ENCODE measurements around the gene CST4.
A peak's percentile ranks its signal among the peaks of the same experiment; 100 is the strongest.
"Not testable (repeated sequence)": the region's sequence is repeated elsewhere in the genome, so short reads cannot be mapped to it uniquely, and the experiment has no call there.

CST4 gene, protein sequence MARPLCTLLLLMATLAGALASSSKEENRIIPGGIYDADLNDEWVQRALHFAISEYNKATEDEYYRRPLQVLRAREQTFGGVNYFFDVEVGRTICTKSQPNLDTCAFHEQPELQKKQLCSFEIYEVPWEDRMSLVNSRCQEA

DNA sequence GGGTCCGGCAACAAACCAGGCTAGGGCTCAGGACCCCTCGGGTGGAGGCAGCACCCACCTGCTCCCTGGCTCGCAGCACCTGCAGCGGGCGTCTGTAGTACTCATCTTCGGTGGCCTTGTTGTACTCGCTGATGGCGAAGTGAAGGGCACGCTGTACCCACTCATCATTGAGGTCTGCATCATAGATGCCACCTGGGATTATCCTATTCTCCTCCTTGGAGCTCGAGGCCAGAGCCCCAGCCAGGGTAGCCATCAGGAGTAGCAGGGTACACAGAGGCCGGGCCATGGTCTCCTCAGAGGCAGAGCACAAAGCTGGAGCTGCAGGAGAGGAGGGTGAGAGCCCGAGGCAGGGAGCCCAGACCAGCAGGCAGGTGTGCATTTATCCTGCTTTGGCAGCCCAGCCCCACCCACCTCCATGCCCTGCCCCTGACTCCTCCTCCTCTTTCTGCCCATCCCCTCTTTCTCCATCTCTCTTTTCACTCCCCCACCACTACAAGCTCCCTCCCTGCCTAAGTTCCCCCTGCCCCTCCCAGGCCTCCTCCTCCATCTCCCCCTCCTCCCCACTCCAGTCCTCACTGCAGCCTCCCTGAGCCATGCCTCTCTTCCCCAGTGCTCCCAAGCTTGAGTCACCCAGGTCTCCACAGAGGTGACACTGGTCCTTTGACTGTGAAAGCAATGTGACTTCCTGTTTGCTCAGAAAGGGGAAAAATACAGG lies at the start of gene CST4:
TSS of gene CST4 (minus strand) at position 355 of the 715 bp plus-strand sequence. CDS start at position 286, 69 bp downstream.
- not testable (repeated sequence) for H3K4me3 Mint-ChIP-seq; DNase-seq; H3K4me1 Mint-ChIP-seq; H3K27me3 Mint-ChIP-seq; H3K9me3 Mint-ChIP-seq; H3K27ac Mint-ChIP-seq; ATAC-seq; H3K36me3 Mint-ChIP-seq (ENCODE audit: low read depth)

DNA sequence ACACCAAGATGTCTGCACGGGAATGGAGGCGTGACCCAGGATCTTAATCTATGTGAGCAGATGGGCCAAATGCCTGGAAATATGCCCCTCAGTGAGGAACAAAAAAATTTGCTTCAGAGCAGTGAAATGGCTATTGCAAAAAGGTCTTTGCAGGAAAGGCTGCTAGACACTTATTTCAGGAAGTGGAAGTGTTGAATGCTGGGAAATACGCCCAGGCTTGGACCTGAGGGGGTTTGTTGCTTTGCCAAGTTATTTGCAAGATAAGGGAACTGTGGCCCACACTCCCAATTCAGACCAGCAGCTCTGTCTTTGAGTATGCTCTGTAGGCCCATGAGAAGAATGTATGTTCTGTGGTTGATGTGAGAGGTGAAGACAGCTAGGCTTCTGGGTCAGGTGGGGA lies 46.6 kb upstream of the CST4 start:
- not testable (repeated sequence) for H3K9me3 Mint-ChIP-seq; DNase-seq; ATAC-seq; H3K27ac Mint-ChIP-seq; H3K36me3 Mint-ChIP-seq (ENCODE audit: low read depth); H3K4me3 Mint-ChIP-seq; H3K4me1 Mint-ChIP-seq
- H3K27me3 Mint-ChIP-seq = peaks cover 22% of the 10 kb centered on the region

- peaks cover 22% of the 10 kb centered on the region for H3K27me3 Mint-ChIP-seq
- not testable (repeated sequence) for H3K36me3 Mint-ChIP-seq (ENCODE audit: low read depth)
These were observed 46.1 kb upstream of the CST4 start for GRCh38 chr20:23734949-23735348.

GRCh38 chr20:23734440-23734839 lies 45.6 kb upstream of the CST4 start:
- not testable (repeated sequence) for H3K27ac Mint-ChIP-seq; H3K9me3 Mint-ChIP-seq; ATAC-seq; H3K4me3 Mint-ChIP-seq; H3K36me3 Mint-ChIP-seq (ENCODE audit: low read depth); H3K4me1 Mint-ChIP-seq; DNase-seq
- peaks cover 20% of the 10 kb centered on the region for H3K27me3 Mint-ChIP-seq

More at GRCh38 chr20:23734949-23735348, 46.1 kb upstream of the CST4 start:
- not testable (repeated sequence) for H3K9me3 Mint-ChIP-seq, H3K4me3 Mint-ChIP-seq, DNase-seq, H3K27ac Mint-ChIP-seq, H3K4me1 Mint-ChIP-seq, ATAC-seq

DNA sequence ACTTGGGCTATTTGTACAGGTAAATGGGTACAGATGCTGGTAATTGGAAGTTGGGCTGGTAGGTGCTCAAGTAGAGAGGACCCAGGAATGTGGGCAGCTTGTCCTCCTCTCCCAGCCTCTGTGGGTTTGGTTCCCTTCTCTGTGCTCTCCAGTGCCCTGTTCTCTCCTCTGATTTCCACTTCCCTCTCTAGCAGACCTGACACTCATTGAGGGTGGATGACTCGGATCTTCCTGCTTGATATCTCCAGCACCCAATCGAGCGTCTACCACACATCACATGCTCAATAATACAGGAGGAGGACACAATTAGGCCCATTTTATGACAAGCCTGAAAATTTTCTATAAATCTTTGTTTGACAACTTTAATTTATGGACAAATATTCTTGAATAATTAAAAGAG lies 38.2 kb upstream of the CST4 start:
- Mint-ChIP-seq H3K27me3 (peaks cover 12% of the 10 kb centered on the region), H3K4me1 (no peaks in the 10 kb centered on the region), H3K9me3 (no peaks in the 10 kb centered on the region), H3K27ac (no peak overlapping the region), H3K4me3 (no peak overlapping the region), H3K36me3 (ENCODE audit: low read depth) (no peaks in the 10 kb centered on the region)
- ATAC-seq = no peak
- no peak for DNase-seq

- H3K27me3 Mint-ChIP-seq = peaks cover 12% of the 10 kb centered on the region
- no peaks in the 10 kb centered on the region for H3K9me3 Mint-ChIP-seq
- H3K36me3 Mint-ChIP-seq (ENCODE audit: low read depth) = no peaks in the 10 kb centered on the region
- no peak for ATAC-seq
- H3K27ac Mint-ChIP-seq = no peak overlapping the region
- no peak for DNase-seq
- H3K4me1 Mint-ChIP-seq = no peaks in the 10 kb centered on the region
- no peak overlapping the region for H3K4me3 Mint-ChIP-seq
These were observed 36.3 kb upstream of the CST4 start for GRCh38 chr20:23725102-23725501.

- H3K4me3 Mint-ChIP-seq; H3K9me3 Mint-ChIP-seq; H3K27ac Mint-ChIP-seq; H3K4me1 Mint-ChIP-seq; H3K36me3 Mint-ChIP-seq (ENCODE audit: low read depth): not testable (repeated sequence)
- H3K27me3 Mint-ChIP-seq = peaks cover 12% of the 10 kb centered on the region
- peak; percentile 26 for DNase-seq
- peak; percentile 68 for ATAC-seq
These were observed 34.9 kb upstream of the CST4 start for GRCh38 chr20:23723659-23724307.

DNA sequence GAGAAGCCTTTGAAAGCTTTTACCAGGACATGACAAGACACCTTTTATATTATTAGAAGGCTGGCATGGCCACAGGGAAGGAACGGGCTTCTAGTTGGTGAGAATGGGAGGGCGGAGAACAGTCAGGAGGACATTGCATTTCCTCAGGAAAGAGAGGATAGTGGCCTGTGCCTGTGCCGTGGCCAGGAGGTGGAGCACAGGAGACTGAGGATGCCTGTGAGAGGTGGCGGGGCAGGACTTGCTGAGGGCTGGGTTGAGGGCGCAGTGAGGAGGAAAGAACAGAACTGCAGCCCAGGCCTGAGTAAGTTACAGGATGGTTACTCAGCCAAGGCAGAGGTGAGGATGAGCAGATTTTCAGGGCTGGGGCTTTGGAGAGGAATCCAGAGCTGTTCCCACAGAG lies 34.0 kb upstream of the CST4 start:
- not testable (repeated sequence) for H3K4me3 Mint-ChIP-seq; ATAC-seq; H3K27ac Mint-ChIP-seq; H3K36me3 Mint-ChIP-seq (ENCODE audit: low read depth); H3K4me1 Mint-ChIP-seq; H3K9me3 Mint-ChIP-seq; DNase-seq; H3K27me3 Mint-ChIP-seq

DNA sequence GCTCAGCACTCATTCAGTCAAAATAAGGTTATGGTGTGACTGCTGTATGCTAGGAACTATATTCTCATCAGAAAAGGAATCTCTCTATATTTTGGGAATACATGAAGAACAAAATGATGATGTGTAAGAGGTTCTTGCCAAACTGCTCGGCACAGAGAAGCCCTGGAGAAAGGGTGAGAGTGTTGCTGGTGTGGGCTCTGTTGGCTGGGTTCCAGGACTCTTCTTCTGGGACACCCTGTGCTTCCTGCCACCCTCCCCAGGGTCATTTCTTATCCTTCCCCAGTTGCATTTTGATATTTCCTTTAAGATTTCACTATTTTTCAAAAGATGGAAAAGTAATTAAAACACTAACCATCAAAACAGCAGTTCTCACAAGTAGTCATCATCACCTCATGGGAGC lies 33.1 kb upstream of the CST4 start:
- H3K27me3 Mint-ChIP-seq = peaks cover 5% of the 10 kb centered on the region
- no peak overlapping the region for H3K4me3 Mint-ChIP-seq
- DNase-seq = no peak
- H3K9me3 Mint-ChIP-seq = no peaks in the 10 kb centered on the region
- no peaks in the 10 kb centered on the region for H3K4me1 Mint-ChIP-seq
- no peaks in the 10 kb centered on the region for H3K36me3 Mint-ChIP-seq (ENCODE audit: low read depth)
- ATAC-seq = no peak
- H3K27ac Mint-ChIP-seq = no peak overlapping the region

- H3K27me3 Mint-ChIP-seq; H3K4me3 Mint-ChIP-seq; H3K36me3 Mint-ChIP-seq (ENCODE audit: low read depth); ATAC-seq; H3K27ac Mint-ChIP-seq; DNase-seq; H3K9me3 Mint-ChIP-seq; H3K4me1 Mint-ChIP-seq: not testable (repeated sequence)
These were observed 30.5 kb upstream of the CST4 start for GRCh38 chr20:23719351-23719750.

DNA sequence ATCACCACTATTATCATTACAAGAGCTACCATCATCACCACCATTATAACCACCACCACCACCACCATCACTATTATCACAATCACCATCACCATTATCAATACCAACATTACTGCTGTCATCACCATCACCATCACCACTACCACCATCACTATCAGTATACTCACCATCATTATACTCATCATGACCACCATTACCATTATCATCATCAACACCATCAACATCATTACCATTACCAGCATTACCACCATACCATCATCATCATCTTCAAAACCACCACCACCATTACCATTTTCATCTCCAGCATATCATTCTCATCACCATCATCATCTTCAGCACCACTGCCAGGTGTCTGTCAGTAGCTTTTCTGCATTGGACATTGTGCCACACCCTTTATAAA lies 22.9 kb upstream of the CST4 start:
- H3K4me1 Mint-ChIP-seq; H3K27ac Mint-ChIP-seq; H3K9me3 Mint-ChIP-seq; H3K27me3 Mint-ChIP-seq; ATAC-seq; H3K4me3 Mint-ChIP-seq; DNase-seq; H3K36me3 Mint-ChIP-seq (ENCODE audit: low read depth): not testable (repeated sequence)

GRCh38 chr20:23710771-23711170 lies 21.9 kb upstream of the CST4 start:
- Mint-ChIP-seq H3K4me1 (no peaks in the 10 kb centered on the region), H3K4me3 (no peak overlapping the region), H3K9me3 (no peaks in the 10 kb centered on the region), H3K27ac (no peak overlapping the region), H3K27me3 (no peaks in the 10 kb centered on the region), H3K36me3 (ENCODE audit: low read depth) (no peaks in the 10 kb centered on the region)
- ATAC-seq (no peak), DNase-seq (no peak)

DNA sequence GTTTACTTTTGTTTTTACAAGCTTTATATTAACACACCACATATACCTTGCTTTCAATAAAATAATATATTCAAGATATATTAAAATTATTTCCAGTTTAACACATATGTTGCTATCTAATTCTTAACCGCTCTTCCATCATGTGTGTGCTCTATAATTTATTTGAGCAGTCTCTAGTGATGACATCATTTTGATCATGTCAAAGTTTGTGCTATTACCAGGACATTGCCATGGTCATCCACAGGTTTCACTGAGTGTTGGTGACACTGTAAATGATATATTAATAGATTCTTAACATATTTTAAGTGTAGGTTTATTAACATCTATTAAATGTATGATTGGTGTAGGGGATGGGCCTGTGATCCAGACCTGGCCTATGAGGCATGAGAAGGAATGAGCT lies 17.1 kb upstream of the CST4 start:
- Mint-ChIP-seq H3K4me1 (no peaks in the 10 kb centered on the region), H3K27me3 (peaks cover 2% of the 10 kb centered on the region), H3K9me3 (no peaks in the 10 kb centered on the region), H3K36me3 (ENCODE audit: low read depth) (no peaks in the 10 kb centered on the region), H3K4me3 (no peak overlapping the region), H3K27ac (no peak overlapping the region)
- DNase-seq (no peak), ATAC-seq (no peak)

GRCh38 chr20:23702021-23702420 lies 13.2 kb upstream of the CST4 start:
- Mint-ChIP-seq H3K4me3 (no peak overlapping the region), H3K27ac (no peak overlapping the region), H3K36me3 (ENCODE audit: low read depth) (no peaks in the 10 kb centered on the region), H3K27me3 (peaks cover 2% of the 10 kb centered on the region), H3K4me1 (no peaks in the 10 kb centered on the region), H3K9me3 (no peaks in the 10 kb centered on the region)
- no peak for ATAC-seq
- no peak for DNase-seq

DNA sequence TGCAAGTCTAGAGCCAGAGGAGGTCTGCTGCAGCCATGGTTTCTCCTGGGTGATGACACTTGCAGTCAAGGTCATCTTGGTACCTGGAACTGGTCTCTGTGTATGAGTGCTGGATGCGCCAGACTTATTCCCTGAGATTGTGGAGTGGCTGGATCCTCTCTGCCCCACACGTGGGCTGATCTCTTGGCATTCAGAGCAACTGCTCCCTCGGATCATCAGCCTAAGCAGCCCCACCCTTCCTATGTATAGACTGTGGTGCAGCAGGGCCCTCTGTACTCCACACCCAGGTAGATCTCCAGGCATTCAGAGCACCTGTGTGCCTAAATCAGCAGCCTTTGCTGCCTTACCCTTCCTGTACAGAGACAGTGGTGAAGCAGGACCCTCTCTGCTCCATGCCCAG lies 12.1 kb upstream of the CST4 start:
- peaks cover 4% of the 10 kb centered on the region for H3K27me3 Mint-ChIP-seq

More for the DNA sequence above, 12.1 kb upstream of the CST4 start:
- DNase-seq = no peak
- Mint-ChIP-seq H3K4me1 (no peaks in the 10 kb centered on the region), H3K27ac (no peak overlapping the region), H3K36me3 (ENCODE audit: low read depth) (no peaks in the 10 kb centered on the region), H3K9me3 (no peaks in the 10 kb centered on the region), H3K4me3 (no peak overlapping the region)
- ATAC-seq = no peak

All from activated naive CD8-positive, alpha-beta T cell treated with anti-CD3 and anti-CD28 coated beads, Interleukin-2, amount 50 U/mL, for 24 hours (primary cell).